Neural cell (in vitro differentiated cells): ENCODE measurements around the gene MICALL1. TPM values are rescaled to one million over a fixed set of nuclear protein-coding genes. Genes with fewer than 3 reads are reported as not detected.
A peak's percentile ranks its signal among the peaks of the same experiment; 100 is the strongest.

Experiments used
- H2AFZ ChIP-seq: fragments of 200-600, 300-800 bp; sonication (generic), shearing (Covaris generic); 2 replicates; pipeline ENCODE4 v1.6.0; 2014; ENCODE audit warnings: low read depth, mild to moderate bottlenecking, antibody characterized with exemption, low read length, moderate library complexity
- H3F3A ChIP-seq: fragments of 200-600 bp; shearing (Covaris generic); 2 replicates; pipeline ENCODE4 v1.6.1; 2016; ENCODE audit warnings: mild to moderate bottlenecking, moderate library complexity, mixed read lengths, antibody characterized with exemption, low read length; ENCODE audit not compliant: insufficient read depth, poor library complexity, severe bottlenecking
- H3K27ac ChIP-seq: fragments of 200-600, 300-800 bp; sonication (generic), shearing (Covaris generic); 2 replicates; pipeline ENCODE4 v1.5.1; 2014; ENCODE audit warnings: mild to moderate bottlenecking, low read length, moderate library complexity
- H3K27me3 ChIP-seq: fragments of 300-800, 200-600 bp; sonication (generic), shearing (Covaris generic); 2 replicates; pipeline ENCODE4 v1.6.0; 2014; ENCODE audit warnings: mild to moderate bottlenecking, low read depth, low read length, moderate library complexity; ENCODE audit not compliant: insufficient read depth
- H3K36me3 ChIP-seq: fragments of 300-800, 200-600 bp; sonication (generic), shearing (Covaris generic); 2 replicates; pipeline ENCODE4 v1.5.1; 2014; ENCODE audit warnings: mild to moderate bottlenecking, antibody characterized with exemption, low read length, moderate library complexity; ENCODE audit not compliant: insufficient read depth
- H3K4me2 ChIP-seq: fragments of 300-800, 200-600 bp; sonication (generic), shearing (Covaris generic); 2 replicates; pipeline ENCODE4 v1.6.0; 2014; ENCODE audit warnings: mild to moderate bottlenecking, low read length
- H3K4me3 ChIP-seq: fragments of 300-800, 200-600 bp; sonication (generic), shearing (Covaris generic); 2 replicates; pipeline ENCODE4 v1.5.1; 2014; ENCODE audit warnings: mild to moderate bottlenecking, low read length, moderate library complexity
- H3K79me2 ChIP-seq: fragments of 200-600 bp; shearing (Covaris generic); replicated peaks from 2 replicates; pipeline ENCODE4 v1.6.0; 2014; ENCODE audit warnings: mild to moderate bottlenecking, low read length, moderate library complexity; ENCODE audit not compliant: insufficient read depth
- H3K9ac ChIP-seq: fragments of 300-800, 200-600 bp; sonication (generic), shearing (Covaris generic); 2 replicates; pipeline ENCODE4 v1.6.1; 2016; ENCODE audit warnings: mild to moderate bottlenecking, low read length, mixed read lengths
- H3K9me2 ChIP-seq: fragments of 200-600 bp; shearing (Covaris generic); 2 replicates; pipeline ENCODE4 v1.6.1; 2016; ENCODE audit warnings: mild to moderate bottlenecking, low read length, mixed read lengths; ENCODE audit not compliant: insufficient read depth
- H3K9me3 ChIP-seq: fragments of 200-600, 300-800 bp; sonication (generic), shearing (Covaris generic); 2 replicates; pipeline ENCODE4 v1.6.1; 2016; ENCODE audit warnings: mild to moderate bottlenecking, mixed run types, low read length, moderate library complexity, mixed read lengths
- H4K20me1 ChIP-seq: fragments of 200-600 bp; shearing (Covaris generic); 2 replicates; pipeline ENCODE4 v1.6.1; 2016; ENCODE audit warnings: mild to moderate bottlenecking, mixed run types; ENCODE audit not compliant: insufficient read depth
- EP300 ChIP-seq: fragments of 450-650 bp; conservative IDR thresholded peaks from 2 replicates; pipeline ENCODE4 v1.6.1; 2014; ENCODE audit warnings: antibody characterized with exemption, mild to moderate bottlenecking, moderate library complexity; ENCODE audit not compliant: poor library complexity, severe bottlenecking
- EZH2 ChIP-seq: fragments of 200-600, 300-800 bp; shearing (Covaris generic), sonication (generic); IDR thresholded peaks from 2 replicates; pipeline ENCODE4 v1.6.1; 2014; ENCODE audit warnings: antibody characterized with exemption, low read length, borderline replicate concordance, mild to moderate bottlenecking; ENCODE audit not compliant: insufficient read depth, poor library complexity, severe bottlenecking
- MXI1 ChIP-seq: fragments of 450-650 bp; conservative IDR thresholded peaks from 2 replicates; pipeline ENCODE4 v1.6.1; 2014; ENCODE audit warnings: antibody characterized with exemption, mild to moderate bottlenecking; ENCODE audit not compliant: poor library complexity, severe bottlenecking
- POLR2AphosphoS5 ChIP-seq: IDR thresholded peaks from 2 replicates; pipeline ENCODE4 v1.6.1; 2012
- RAD21 ChIP-seq: fragments of 450-650 bp; conservative IDR thresholded peaks from 2 replicates; pipeline ENCODE4 v1.6.1; 2014; ENCODE audit warnings: antibody characterized with exemption, mild to moderate bottlenecking, moderate library complexity
- SMC3 ChIP-seq: fragments of 450-650 bp; conservative IDR thresholded peaks from 2 replicates; pipeline ENCODE4 v1.6.1; 2014; ENCODE audit warnings: antibody characterized with exemption, mild to moderate bottlenecking, moderate library complexity; ENCODE audit not compliant: poor library complexity
- TAF1 ChIP-seq: IDR thresholded peaks from 2 replicates; pipeline ENCODE4 v1.6.1; 2012; ENCODE audit warnings: low read depth
- polyA plus RNA-seq: library from polyadenylated mRNA; depleted of rRNA; stranded (reverse); fragments of >200 nt; gene quantifications from 2 replicates; pipeline ENCODE4 v1.2.3, GENCODE V29; 2014
- TF ChIP-seq, protein P1 (sequence below): IDR thresholded peaks from 2 replicates; pipeline ENCODE4 v1.6.1; 2012; ENCODE audit warnings: borderline replicate concordance
- TF ChIP-seq, protein P2 (sequence below): fragments of 450-650 bp; IDR thresholded peaks from 2 replicates; pipeline ENCODE4 v1.5.1; 2014; ENCODE audit warnings: antibody characterized with exemption, mild to moderate bottlenecking, moderate library complexity; ENCODE audit not compliant: poor library complexity, severe bottlenecking

Gene MICALL1
- polyA plus RNA-seq, 1 donor from 2014 or later = 11.4 TPM

DNA sequence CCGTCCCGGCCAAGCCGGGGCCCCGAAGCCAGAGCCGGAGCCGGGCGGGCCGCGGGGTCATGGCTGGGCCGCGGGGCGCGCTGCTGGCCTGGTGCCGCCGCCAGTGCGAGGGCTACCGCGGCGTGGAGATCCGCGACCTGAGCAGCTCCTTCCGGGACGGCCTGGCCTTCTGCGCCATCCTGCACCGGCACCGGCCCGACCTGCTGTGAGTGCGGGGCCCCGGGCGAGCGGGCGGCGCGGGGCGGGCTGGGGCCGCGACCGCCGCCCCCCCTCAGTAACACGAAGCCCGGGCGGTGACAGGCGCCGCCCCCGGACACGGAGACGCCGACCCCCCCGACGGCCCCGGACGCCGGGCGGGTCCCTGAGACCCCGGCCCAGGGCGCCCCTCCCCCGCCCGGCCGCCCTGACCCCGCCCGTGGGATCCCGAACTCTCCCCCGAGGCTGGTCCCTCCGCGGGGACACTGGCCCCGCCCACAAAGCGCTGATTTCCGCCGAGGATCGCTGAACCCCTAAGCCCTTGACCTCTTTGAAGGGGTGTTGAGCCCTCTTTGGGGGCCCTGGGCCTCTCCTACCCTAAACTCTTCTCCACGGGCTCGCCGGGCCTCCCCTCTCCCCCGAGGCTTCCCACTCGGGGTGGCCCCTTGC is 389 bp downstream of the MICALL1 start:
- no peaks in the 10 kb centered on the region for H3K36me3 ChIP-seq
- H4K20me1 ChIP-seq = no peaks in the 10 kb centered on the region
- no peaks in the 10 kb centered on the region for H3F3A ChIP-seq
- no peaks in the 10 kb centered on the region for H3K79me2 ChIP-seq
- H3K9me2 ChIP-seq = no peaks in the 10 kb centered on the region
- H2AFZ ChIP-seq = no peak overlapping the region
- H3K27ac ChIP-seq = no peak overlapping the region
- no peaks in the 10 kb centered on the region for H3K27me3 ChIP-seq
- H3K9me3 ChIP-seq = no peaks in the 10 kb centered on the region
- H3K4me2 ChIP-seq = peak overlapping the region; percentile 27
- peak overlapping the region; percentile 67 for H3K4me3 ChIP-seq
- TF ChIP-seq TAF1 = no peak
- no peak for TF ChIP-seq EP300
- TF ChIP-seq SMC3 = no peak
- TF ChIP-seq RAD21 = no peak
- TF ChIP-seq, protein P1, sequence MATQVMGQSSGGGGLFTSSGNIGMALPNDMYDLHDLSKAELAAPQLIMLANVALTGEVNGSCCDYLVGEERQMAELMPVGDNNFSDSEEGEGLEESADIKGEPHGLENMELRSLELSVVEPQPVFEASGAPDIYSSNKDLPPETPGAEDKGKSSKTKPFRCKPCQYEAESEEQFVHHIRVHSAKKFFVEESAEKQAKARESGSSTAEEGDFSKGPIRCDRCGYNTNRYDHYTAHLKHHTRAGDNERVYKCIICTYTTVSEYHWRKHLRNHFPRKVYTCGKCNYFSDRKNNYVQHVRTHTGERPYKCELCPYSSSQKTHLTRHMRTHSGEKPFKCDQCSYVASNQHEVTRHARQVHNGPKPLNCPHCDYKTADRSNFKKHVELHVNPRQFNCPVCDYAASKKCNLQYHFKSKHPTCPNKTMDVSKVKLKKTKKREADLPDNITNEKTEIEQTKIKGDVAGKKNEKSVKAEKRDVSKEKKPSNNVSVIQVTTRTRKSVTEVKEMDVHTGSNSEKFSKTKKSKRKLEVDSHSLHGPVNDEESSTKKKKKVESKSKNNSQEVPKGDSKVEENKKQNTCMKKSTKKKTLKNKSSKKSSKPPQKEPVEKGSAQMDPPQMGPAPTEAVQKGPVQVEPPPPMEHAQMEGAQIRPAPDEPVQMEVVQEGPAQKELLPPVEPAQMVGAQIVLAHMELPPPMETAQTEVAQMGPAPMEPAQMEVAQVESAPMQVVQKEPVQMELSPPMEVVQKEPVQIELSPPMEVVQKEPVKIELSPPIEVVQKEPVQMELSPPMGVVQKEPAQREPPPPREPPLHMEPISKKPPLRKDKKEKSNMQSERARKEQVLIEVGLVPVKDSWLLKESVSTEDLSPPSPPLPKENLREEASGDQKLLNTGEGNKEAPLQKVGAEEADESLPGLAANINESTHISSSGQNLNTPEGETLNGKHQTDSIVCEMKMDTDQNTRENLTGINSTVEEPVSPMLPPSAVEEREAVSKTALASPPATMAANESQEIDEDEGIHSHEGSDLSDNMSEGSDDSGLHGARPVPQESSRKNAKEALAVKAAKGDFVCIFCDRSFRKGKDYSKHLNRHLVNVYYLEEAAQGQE = no peak
- H3K9ac ChIP-seq = peak overlapping the region; percentile 68

DNA sequence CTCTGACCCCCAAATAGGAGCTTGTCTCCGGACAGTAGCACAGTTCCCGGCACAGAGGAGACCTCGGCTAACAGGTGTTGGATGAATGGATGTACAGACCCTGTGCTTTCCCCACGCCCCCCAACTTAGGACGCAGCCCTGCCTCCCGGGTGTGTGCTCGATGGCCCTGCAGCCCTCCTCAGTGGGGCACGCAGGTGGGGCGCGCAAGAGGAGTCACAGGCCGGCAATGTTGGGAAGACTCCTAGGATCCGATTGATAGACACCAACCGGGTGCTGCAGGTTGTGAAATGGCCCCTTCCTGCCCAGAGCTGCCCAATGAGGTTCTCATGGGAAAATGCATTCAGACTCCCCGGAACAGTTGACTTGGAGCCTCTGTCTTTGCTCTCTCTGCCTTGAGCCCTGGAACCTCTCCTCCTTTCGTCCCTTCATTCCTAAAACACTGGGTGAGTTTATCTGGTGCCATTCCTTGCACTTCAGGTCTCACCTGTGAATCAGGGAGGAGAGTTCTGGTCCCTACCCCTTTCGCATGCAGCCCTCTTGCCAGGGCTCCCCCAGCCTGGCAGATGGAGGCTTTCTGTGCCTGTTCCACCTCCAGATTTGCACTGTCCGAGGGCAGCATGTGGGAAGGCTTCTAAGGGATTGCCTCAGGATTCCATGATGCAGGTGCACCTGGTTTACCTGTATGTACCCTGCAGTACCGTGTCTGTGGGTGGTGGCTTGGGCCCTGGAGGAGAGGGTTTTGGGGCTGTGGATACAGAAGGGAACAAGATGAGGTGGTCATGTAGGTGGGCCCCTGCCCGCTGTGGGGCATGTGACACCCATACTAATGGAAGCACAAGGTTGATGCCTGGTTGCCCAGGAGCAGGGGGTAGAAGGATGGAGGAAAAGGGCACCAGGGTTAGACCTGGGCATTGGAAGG is 1.2 kb downstream of the MICALL1 start:
- no peak overlapping the region for H2AFZ ChIP-seq
- H3K9me2 ChIP-seq = no peaks in the 10 kb centered on the region
- no peaks in the 10 kb centered on the region for H4K20me1 ChIP-seq
- H3K9ac ChIP-seq = peak overlapping the region; percentile 68
- H3K36me3 ChIP-seq = no peaks in the 10 kb centered on the region
- H3K27ac ChIP-seq = no peak overlapping the region
- no peaks in the 10 kb centered on the region for H3K27me3 ChIP-seq
- H3K79me2 ChIP-seq = no peaks in the 10 kb centered on the region
- H3K4me2 ChIP-seq = peak overlapping the region; percentile 27
- no peaks in the 10 kb centered on the region for H3K9me3 ChIP-seq
- H3F3A ChIP-seq = no peaks in the 10 kb centered on the region
- TF ChIP-seq, protein P1 = no peak
- TF ChIP-seq, protein P2, sequence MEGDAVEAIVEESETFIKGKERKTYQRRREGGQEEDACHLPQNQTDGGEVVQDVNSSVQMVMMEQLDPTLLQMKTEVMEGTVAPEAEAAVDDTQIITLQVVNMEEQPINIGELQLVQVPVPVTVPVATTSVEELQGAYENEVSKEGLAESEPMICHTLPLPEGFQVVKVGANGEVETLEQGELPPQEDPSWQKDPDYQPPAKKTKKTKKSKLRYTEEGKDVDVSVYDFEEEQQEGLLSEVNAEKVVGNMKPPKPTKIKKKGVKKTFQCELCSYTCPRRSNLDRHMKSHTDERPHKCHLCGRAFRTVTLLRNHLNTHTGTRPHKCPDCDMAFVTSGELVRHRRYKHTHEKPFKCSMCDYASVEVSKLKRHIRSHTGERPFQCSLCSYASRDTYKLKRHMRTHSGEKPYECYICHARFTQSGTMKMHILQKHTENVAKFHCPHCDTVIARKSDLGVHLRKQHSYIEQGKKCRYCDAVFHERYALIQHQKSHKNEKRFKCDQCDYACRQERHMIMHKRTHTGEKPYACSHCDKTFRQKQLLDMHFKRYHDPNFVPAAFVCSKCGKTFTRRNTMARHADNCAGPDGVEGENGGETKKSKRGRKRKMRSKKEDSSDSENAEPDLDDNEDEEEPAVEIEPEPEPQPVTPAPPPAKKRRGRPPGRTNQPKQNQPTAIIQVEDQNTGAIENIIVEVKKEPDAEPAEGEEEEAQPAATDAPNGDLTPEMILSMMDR = no peak
- TF ChIP-seq MXI1 (no peak), RAD21 (no peak), SMC3 (no peak), POLR2AphosphoS5 (no peak), TAF1 (no peak), EZH2 (no peak), EP300 (no peak)
- peak overlapping the region; percentile 67 for H3K4me3 ChIP-seq
